HK-2 (cell line): ENCODE data around the gene MAN1A1.
"Not testable (repeated sequence)": the region's sequence is repeated elsewhere in the genome, so short reads cannot be mapped to it uniquely, and the experiment has no call there.

Source experiments
- DNase-seq: peaks from one replicate; pipeline ENCODE4 v3.0.0-alpha.2; 2018; ENCODE audit not compliant: unreplicated experiment

The MAN1A1 gene

GRCh38 chr6:119171088-119171841, 178.3 kb downstream of the MAN1A1 start:
- DNase-seq = no peak

- no peak for DNase-seq
Observed at GRCh38 chr6:119170447-119171087, 179.0 kb downstream of the MAN1A1 start.

DNA sequence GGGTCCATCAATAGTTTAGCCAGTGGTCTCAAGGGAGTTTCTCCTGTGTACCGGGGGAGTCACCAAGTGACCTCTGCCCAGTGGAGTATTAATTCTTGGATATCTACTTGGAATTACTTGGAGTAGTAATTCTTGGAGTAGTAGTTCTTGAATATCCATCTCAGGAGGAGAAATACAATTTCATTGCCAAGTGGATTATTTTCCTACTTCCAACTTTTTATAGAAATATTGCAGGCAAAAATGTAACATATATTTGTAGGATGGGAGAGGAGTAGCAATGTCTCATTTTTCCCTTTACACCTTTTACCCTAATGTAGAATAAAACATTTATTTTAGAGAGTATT, 179.5 kb downstream of the MAN1A1 start:
- DNase-seq = no peak

DNA sequence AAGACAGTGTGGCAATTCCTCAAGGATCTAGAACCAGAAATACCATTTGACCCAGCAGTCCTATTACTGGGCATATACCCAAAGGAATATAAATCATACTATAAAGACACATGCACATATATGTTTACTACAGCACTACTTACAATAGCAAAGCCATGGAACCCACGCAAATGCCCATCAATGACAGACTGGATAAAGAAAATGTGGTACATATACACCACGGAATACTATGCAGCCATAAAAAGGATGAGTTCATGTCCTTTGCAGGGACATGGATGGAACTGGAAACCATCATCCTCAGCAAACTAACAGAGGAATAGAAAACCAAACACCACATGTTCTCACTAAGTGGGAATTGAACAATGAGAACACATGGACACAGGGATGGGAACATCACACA, 180.2 kb downstream of the MAN1A1 start:
- DNase-seq = not testable (repeated sequence)

DNA sequence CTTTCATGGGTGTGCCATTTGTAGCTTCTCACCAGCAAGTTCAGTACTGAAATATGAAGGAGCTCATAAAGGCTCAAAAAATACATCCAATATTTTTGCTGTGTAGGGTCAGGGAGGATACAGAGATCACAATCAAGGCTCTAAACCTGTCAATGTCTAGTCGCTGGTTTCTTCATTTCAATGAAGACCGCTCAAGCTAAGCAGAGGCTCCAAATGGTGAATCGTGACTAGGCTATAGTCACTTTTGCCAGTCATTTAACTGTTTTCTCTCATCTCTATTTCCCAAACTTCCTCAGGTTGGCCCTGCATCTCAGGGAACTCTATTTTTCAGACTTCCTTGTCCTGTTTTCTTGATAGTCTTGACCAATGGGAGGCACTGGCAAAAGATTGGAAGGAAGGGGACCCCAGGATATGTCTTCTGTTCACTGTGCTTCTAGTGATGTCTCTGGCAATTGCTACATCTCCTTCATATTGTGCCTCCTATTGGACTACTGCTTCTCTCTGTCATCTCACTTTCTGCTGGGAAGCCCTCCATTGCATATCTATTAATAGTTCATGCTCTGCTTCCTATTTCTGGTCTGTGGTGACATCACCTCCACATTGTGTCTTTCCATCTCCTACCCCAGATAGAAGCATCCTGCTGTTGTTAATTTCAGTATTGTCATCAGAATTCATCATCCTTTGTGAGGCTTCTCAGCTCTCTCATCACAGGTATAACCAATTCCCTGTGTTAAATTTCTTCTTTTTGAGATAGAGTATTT, 183.4 kb downstream of the MAN1A1 start:
- DNase-seq = no peak

- DNase-seq = no peak
Observed at GRCh38 chr6:119163006-119163405, 186.6 kb downstream of the MAN1A1 start.

GRCh38 chr6:119162134-119162775, 187.3 kb downstream of the MAN1A1 start:
- DNase-seq = no peak

- DNase-seq = no peak
Observed at GRCh38 chr6:119161438-119161837, 188.1 kb downstream of the MAN1A1 start.

DNA sequence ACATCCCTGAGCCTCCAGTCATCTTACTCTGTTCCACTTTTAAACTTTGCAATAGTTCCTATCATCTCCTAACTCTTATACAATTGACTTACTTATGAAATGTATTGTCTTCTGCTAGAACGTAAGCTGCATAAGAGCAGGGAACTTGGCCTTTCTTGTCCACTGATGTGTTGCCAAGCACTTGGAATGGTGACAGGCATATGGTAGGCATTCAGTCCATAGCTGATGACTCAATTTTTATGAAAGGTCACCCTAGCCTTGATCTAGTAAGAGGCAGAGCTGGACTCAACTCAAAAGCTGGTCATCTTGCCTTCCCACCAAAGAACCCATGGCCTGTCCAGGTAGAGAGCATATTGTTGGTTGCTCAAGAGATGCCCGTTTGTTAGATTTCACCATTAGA, 188.7 kb downstream of the MAN1A1 start:
- no peak for DNase-seq

GRCh38 chr6:119158057-119158848, 191.3 kb downstream of the MAN1A1 start:
- DNase-seq = no peak

- no peak for DNase-seq
Observed at GRCh38 chr6:119157506-119157815, 192.1 kb downstream of the MAN1A1 start.

DNA sequence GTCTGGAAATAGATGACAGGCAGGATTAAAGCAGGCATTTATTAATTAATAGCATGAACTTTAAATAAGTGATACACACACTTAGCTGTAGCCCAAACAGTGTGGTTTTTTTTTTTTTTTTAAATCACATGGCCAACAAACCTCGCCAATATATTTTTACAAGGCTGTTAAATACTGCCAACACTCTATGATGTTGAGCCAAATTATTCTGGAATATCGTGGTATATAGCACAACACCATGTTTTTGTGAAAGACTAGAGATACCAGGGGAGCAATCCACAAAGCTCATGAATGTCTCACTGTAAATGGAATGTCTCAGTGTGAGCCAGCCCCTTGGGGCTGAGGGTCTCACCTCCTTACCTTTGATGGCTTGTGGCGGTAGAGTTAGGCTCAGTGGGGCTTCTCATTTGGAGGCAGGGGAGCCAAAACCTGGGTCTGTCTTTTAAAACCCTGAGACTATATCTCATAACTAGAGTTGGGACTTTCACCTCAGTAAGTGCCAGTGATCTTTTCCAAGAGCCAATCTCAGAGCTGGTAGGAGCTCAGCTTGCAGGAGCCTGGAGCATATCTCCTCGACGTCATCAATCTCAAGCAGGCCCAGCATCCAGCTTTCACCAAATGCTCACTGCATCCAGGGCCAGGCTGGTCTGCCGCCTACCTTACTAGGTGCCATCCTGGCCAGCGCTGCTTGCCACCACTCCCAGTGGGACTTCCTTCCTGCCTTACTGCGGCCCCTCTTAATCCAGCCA, 192.6 kb downstream of the MAN1A1 start:
- no peak for DNase-seq

DNA sequence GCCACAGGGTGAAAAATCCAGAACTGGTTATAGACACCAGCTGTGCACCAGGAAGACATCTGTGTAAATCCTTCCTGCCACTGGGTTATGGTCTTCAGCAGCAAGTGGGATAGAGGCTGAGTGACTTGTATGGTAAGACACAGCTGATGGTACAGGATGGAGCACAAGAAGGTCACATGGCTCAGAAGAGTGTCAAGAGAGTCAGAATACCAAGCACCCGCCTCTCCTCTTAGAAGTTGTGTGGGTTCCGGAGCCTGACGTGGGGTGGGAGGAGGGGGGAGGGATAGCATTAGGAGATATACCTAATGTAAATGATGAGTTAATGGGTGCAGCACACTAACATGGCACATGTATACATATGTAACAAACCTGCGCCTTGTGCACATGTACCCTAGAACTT, 193.5 kb downstream of the MAN1A1 start:
- not testable (repeated sequence) for DNase-seq

GRCh38 chr6:119152187-119152586, 197.4 kb downstream of the MAN1A1 start:
- no peak for DNase-seq

- no peak for DNase-seq
Observed at GRCh38 chr6:119148825-119149525, 200.6 kb downstream of the MAN1A1 start.

- DNase-seq = peak; percentile 28
Observed at GRCh38 chr6:119148098-119148824, 201.3 kb downstream of the MAN1A1 start.

DNA sequence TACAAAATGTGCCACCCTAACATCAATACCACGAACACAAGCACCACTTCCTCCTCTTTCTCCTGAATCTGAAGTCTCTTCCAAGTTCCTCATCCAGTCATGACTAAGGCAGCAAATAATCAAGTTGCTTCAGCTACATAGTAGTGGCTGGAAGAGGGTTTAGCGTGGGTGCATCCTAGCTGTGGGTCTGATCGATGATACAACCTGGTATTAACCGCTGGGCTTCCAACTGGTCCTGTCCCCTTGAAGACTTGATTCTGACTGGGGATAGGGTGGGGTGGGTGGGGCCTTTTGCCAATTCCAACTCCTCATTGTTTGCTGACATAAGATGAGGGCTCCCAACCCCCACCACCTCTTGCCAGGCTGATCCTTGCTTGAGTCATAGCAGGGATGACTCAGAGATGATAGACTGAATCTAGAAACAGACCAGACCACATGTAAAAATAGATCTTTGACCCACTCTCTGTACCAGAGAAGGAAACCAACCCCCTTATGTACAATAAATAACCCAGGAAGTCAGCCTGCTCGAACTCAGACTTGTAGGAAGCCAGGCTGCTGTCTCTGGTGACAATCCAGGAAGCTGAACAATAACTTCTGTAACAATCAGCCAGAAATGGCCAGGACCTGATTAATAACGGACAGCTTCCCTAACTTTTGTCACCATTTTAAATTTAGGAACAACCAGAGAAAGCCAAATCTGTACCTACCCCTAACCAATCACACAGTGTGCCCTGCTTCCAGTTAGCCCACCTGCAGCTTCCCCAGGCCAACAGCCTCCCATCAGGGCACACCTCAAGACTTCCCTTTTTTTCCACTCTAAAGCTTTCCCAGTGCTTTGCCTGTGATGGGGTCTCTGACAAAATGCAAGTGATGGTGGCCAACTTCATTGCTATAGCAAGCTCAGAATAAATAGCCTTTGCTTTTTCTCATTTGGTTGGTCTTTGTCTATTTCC, 202.2 kb downstream of the MAN1A1 start:
- peak; percentile 86 for DNase-seq

DNA sequence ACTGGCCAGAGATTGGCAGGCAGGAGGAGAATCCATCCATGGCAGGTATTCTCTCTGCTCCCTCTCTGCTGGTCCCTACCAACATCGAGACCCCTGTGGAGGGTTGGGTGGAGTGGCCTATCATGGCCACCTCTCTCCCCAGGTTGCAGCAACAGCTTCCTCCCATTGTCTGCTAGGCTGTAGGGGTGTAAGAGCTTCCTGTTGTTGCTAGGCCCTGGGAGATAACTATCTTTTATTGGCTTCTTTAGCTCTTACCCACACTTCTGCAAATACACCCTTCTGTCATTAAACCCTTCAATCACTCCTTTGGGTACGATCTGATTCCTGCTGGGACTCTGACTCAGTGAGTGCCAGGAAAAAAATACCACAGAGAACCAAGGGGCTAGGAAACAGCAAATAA, 204.4 kb downstream of the MAN1A1 start:
- no peak for DNase-seq

DNA sequence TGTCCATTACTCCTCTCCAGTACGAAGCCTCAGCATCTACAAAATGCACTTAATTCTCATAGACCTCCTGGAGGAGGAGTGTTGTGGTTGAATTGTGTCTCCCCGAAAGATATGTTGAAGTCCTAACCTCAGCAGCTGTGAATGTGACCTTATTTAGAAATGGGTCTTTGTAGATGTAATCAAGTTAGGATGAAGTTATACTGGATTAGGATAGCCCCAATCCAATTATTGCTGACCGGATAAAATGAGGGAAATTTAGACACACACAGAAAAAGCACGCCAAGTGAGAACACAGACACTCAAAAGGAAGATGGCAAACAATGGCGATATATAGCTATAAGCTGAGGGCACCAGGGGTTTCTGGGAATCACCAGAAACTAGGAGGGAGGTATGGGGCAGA, 206.9 kb downstream of the MAN1A1 start:
- DNase-seq = no peak
